Activated T-cell treated with anti-CD3 and anti-CD28 coated beads, Interleukin-2, amount 50 U/mL, for 4 hours (primary cell): Measurements from ENCODE around the gene MTRF1L. TPM values are rescaled to one million over a fixed set of nuclear protein-coding genes. Genes with fewer than 3 reads are reported as not detected.
"Not testable (repeated sequence)": the region's sequence is repeated elsewhere in the genome, so short reads cannot be mapped to it uniquely, and the experiment has no call there.

Experiments used
- ATAC-seq, 2 donors: fragments of 200-7000 bp; cut with Tn5 transposase; one replicate each; pipeline ENCODE4 v1.10.0; 2021
- DNase-seq: peaks from one replicate; pipeline ENCODE4 v3.0.0-alpha.2; 2020
- H3K27me3 Mint-ChIP-seq: one replicate; pipeline ENCODE4 v1.8.0; 2021; ENCODE audit warnings: low read depth, mixed read lengths
- H3K36me3 Mint-ChIP-seq: one replicate; pipeline ENCODE4 v1.8.0; 2022; ENCODE audit warnings: mixed read lengths; ENCODE audit not compliant: insufficient read depth
- H3K4me1 Mint-ChIP-seq: one replicate; pipeline ENCODE4 v1.8.0; 2021; ENCODE audit warnings: low read depth, mixed read lengths
- H3K4me3 Mint-ChIP-seq: one replicate; pipeline ENCODE4 v1.8.0; 2021; ENCODE audit warnings: mild to moderate bottlenecking, moderate library complexity, mixed read lengths
- H3K9me3 Mint-ChIP-seq: one replicate; pipeline ENCODE4 v1.8.0; 2021; ENCODE audit warnings: mixed read lengths
- total RNA-seq, 3 donors: library from RNA; stranded (reverse); gene quantifications; one replicate each; pipeline ENCODE4 v1.2.1, GENCODE V29; 2021

MTRF1L gene
- total RNA-seq, 3 donors from 2014 or later: 20.3 to 23.7 (median 21.6) TPM

DNA sequence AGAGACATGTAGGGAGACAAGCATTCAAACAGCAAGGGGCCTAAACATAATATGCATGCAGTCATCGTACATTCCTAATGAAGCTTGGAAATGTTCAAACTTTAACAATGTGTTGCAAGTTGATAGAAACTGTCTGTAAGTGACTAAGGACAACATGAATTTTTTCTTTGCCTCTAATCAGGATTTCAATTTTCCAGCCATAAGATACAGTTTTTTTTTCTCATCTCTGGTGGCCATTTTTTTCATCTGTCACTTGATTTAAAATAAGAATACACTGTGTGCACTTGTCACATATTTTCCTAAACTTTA, 22.2 kb upstream of the MTRF1L start:
- Mint-ChIP-seq H3K36me3 (no peaks in the 10 kb centered on the region), H3K4me3 (no peak overlapping the region), H3K9me3 (no peaks in the 10 kb centered on the region), H3K27me3 (peaks cover 12% of the 10 kb centered on the region), H3K4me1 (no peaks in the 10 kb centered on the region)
- peak in 1 of 2 donors; percentile 7 for ATAC-seq
- no peak for DNase-seq

DNA sequence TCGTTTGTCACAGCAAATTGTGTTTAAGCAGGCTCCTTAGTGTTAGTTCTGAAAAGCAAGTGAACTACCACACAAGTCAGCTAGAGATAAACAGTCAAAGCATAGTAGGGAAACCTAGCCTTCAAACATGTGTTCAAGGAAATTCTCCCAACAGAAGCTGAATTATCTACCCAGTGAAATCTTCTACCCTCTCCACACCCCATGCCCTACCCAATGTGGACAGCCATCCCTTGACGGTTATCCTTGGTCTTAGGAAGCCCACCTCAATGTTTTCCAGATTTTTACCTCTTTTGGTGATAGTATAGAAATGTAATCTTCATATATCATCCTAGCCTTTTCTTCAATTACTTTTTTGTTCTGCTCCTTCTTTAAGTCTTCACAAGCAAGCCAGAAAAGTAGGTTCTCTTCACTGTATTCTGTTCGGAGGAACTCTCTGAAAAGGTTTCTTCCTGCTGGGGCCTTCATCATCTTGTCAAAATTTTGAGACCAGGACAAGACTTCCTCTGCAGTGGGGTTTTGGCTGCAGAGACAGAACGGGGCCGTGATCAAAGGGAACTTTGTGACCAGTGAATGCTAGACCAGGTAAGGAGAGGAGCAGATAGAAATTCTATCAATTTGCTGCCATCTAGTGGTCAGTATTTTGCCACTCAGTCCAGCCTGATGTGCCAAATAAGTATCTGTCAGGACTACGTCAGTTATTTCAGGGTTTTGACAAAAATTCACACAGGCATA, 21.6 kb upstream of the MTRF1L start:
- Mint-ChIP-seq H3K4me3 (no peak overlapping the region), H3K9me3 (no peaks in the 10 kb centered on the region), H3K27me3 (peaks cover 15% of the 10 kb centered on the region), H3K36me3 (no peaks in the 10 kb centered on the region), H3K4me1 (no peaks in the 10 kb centered on the region)
- peak; percentile 85 to 90 for ATAC-seq
- DNase-seq: peak; percentile 22

DNA sequence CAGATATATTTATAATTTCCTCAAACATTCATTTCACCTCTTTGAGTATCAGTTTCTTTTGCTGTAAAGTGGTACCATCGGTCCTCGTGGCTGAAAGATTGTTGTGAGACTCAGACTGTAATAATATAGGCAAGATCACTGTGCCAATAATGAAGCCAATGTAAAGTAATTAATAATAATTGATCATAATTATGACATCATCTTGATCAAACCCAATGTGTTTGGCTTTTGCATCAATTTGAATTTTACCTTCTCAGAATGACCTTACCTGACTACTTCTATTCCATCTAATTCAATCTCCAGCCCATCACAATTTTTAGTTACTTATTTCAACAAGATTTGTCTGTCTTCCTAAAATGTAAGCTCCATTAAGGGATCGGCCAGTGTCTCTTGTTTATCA, 15.8 kb upstream of the MTRF1L start:
- no peaks in the 10 kb centered on the region for H3K4me1 Mint-ChIP-seq
- no peaks in the 10 kb centered on the region for H3K9me3 Mint-ChIP-seq
- H3K4me3 Mint-ChIP-seq: no peak overlapping the region
- no peak for DNase-seq
- no peaks in the 10 kb centered on the region for H3K36me3 Mint-ChIP-seq
- peaks cover 29% of the 10 kb centered on the region for H3K27me3 Mint-ChIP-seq
- ATAC-seq: no peak

DNA sequence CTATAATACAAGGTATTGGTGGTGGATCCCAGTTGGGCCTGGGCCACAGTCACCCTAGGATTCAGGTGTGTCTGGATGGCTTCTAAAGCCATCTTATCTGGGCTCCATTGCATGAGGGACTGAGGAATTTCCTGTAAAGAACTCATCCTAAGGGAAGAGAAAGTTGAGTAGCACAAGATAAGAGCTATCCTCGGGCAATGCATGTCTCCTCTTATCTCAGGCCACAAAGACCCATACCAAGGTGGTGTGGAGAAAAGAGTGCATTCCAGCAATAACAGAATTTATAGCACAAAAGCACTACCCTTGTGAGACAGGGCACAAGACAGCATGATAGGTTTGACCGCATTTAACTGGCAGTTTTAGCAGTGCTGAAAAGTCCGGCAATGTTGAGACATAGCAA, 14.3 kb upstream of the MTRF1L start:
- no peaks in the 10 kb centered on the region for H3K9me3 Mint-ChIP-seq
- peaks cover 30% of the 10 kb centered on the region for H3K27me3 Mint-ChIP-seq
- no peak overlapping the region for H3K4me3 Mint-ChIP-seq
- no peaks in the 10 kb centered on the region for H3K36me3 Mint-ChIP-seq
- H3K4me1 Mint-ChIP-seq: no peaks in the 10 kb centered on the region
- DNase-seq (no peak), ATAC-seq (no peak)

DNA sequence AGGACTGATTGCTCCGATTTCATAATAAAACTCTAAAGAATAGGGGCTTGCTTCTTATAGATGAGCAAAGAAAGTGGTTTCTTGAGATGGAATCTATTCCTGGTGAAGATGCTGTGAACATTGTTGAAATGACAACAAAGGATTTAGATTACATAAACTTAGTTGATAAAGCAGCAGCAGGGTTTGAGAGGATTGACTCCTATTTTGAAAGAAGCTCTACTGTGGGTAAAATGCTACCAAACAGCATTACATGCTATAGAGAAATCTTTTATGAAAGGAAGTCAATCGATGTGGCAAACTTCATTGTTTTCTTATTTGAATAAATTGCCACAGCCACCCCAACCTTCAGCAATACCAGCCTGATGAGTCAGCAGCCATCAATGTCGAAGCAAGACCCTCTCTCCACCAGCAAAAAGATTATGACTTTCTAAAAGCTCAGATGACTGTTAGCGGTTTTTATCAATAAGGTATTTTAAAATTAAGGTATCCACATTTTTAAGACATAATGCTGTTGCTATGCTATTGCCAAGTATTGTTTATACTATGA, 12.7 kb upstream of the MTRF1L start:
- Mint-ChIP-seq H3K4me3 (no peak overlapping the region), H3K4me1 (no peaks in the 10 kb centered on the region), H3K27me3 (peaks cover 30% of the 10 kb centered on the region), H3K36me3 (no peaks in the 10 kb centered on the region), H3K9me3 (no peaks in the 10 kb centered on the region)
- ATAC-seq (no peak), DNase-seq (no peak)

DNA sequence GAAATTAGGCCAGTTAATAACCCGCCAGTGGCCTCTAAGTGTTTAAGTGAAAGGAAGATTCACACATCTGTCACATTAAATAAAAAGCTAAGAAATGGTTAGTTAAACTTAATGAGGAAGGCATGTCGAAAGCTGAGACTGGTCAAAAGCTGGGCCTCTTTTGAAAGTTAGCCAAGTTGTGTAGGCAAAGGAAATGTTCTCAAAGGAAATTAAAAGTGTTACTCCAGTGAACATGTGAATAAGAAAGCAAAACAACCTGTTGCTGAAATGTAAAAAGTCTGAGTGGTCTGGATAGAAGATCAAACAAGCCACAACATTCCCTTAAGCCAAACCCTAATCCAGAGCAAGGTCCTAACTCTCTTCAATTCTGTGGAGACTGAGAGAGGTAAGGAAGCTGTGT, 10.9 kb upstream of the MTRF1L start:
- peaks cover 23% of the 10 kb centered on the region for H3K27me3 Mint-ChIP-seq
- no peaks in the 10 kb centered on the region for H3K9me3 Mint-ChIP-seq
- no peaks in the 10 kb centered on the region for H3K36me3 Mint-ChIP-seq
- DNase-seq: no peak
- no peak for ATAC-seq
- no peak overlapping the region for H3K4me3 Mint-ChIP-seq
- H3K4me1 Mint-ChIP-seq: no peaks in the 10 kb centered on the region

DNA sequence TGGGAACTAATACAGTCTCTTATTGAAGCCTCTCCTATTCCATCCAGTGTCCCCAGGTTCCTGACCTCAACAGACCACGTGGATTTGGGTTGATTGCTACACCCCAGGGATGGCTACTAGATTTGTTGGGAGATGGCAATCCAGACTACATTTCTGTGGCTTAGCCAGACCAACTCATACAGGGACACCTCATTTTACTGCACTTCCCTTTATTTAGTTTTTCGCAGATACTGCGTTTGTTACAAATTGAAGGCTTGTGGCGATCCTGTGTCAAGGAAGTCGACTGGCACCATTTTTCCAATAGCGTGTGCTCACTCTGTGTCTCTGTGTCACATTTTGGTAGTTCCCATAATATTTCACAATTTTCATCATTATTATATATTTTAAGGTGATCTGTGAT, 10.3 kb upstream of the MTRF1L start:
- ATAC-seq (no peak), DNase-seq (no peak)
- H3K9me3 Mint-ChIP-seq: no peaks in the 10 kb centered on the region
- H3K4me3 Mint-ChIP-seq: no peak overlapping the region
- H3K36me3 Mint-ChIP-seq: no peaks in the 10 kb centered on the region
- H3K4me1 Mint-ChIP-seq: no peaks in the 10 kb centered on the region
- peaks cover 20% of the 10 kb centered on the region for H3K27me3 Mint-ChIP-seq

DNA sequence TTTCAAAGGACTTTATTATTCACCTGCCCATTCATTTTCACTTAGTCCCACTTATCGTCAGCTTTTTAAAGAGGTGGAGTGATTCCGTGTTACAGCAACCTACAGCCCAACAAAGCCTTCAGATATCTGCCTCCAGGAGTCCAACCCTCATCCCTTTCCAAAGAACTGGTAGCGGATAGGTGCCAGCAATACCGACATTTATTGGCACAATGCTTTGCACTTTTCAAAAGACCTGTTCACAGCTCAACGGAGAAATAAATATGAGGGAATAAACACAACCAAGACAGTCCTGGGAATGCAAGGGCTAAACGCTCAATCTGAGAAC, 819 bp upstream of the MTRF1L start:
- Mint-ChIP-seq H3K4me1 (peaks cover 36% of the 10 kb centered on the region), H3K27me3 (no peaks in the 10 kb centered on the region), H3K4me3 (peak overlapping the region; percentile 98), H3K36me3 (peaks cover 13% of the 10 kb centered on the region), H3K9me3 (no peaks in the 10 kb centered on the region)
- DNase-seq: no peak
- ATAC-seq: peak in 1 of 2 donors; percentile 12

DNA sequence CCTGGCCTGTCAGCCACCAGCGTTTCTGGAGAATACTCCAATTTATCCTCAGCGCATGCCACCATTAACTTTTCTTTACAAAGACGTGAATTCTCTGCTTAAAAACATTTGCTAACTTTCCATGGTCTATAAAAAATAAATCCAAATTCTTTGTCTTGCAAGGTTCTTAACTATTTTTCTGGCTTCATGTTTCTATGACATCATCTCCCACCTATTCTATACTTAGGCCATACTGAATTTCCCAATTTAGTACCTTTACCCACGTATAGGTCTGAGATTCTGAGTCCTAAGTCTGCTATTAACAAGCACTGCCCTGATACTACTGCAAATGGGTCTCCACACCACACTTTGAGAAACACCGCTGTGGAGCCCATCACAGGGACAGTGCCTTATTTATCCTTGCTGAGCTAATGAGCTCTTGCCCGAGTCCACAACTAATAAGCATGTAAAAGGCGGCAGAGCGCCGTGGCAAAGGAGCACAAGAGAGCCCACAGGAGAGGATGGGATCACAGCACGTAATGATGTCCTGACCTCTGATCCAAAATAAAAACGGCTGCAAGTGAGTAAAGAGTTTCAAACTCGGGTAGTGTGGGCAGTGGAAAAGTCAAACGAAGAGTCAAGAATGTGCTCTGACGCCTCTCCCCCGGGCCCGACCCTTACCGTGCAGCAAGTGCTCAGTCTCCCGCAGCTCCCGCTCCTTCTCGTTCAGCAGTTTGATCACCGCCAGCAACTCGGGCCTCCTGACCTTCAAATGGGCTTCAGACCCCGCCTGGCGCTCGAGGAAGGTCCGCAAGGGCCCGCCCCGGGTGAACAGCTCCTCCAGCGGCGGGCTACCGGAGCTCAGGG, 519 bp downstream of the MTRF1L start:
- H3K9me3 Mint-ChIP-seq: no peaks in the 10 kb centered on the region
- H3K36me3 Mint-ChIP-seq: peaks cover 19% of the 10 kb centered on the region
- peaks cover 43% of the 10 kb centered on the region for H3K4me1 Mint-ChIP-seq
- H3K27me3 Mint-ChIP-seq: no peaks in the 10 kb centered on the region
- no peak for DNase-seq
- ATAC-seq: peak; percentile 33 to 41
- peak overlapping the region; percentile 98 for H3K4me3 Mint-ChIP-seq

DNA sequence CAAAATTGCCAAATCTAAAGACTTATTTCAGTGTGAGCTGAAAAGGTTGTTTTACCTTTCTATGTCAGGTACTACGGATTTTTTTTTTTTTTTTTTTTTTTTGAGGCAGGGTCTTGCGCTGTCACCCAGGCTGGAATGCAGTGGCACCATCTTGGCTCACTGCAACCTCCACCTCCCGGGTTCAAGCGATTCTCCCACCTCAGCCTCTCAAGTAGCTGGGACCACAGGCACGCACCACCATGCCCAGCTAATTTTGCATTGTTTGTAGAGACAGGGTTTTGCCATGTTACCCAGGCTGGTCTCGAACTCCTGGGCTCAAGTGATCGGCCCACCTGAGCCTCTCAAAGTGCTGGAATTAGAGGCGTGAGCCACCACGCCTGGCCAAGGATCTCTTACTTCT, 1.7 kb downstream of the MTRF1L start:
- Mint-ChIP-seq H3K36me3 (peaks cover 23% of the 10 kb centered on the region), H3K4me1 (peaks cover 49% of the 10 kb centered on the region), H3K4me3 (peak overlapping the region; percentile 98)
- not testable (repeated sequence) for DNase-seq, ATAC-seq, H3K9me3 Mint-ChIP-seq, H3K27me3 Mint-ChIP-seq

DNA sequence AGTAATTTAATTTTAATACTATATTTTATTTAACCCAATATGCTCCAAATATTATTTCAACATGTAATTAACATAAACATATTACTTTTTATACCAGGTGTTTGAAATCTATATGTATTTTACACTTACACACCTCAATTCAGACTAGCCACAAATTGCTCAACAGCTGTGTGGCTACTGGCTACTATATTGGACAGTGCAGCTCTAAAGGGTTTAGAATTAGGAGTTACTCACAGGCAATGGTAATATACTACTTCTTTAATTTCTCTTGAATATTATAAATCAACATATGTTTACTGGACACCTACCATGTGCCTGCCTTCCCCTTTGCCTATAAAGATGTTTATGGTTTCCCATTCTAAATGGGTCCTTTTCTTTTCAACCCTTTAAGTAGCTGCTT, 2.3 kb downstream of the MTRF1L start:
- peaks cover 51% of the 10 kb centered on the region for H3K4me1 Mint-ChIP-seq
- H3K27me3 Mint-ChIP-seq: no peaks in the 10 kb centered on the region
- no peaks in the 10 kb centered on the region for H3K9me3 Mint-ChIP-seq
- H3K4me3 Mint-ChIP-seq: peak overlapping the region; percentile 98
- peaks cover 23% of the 10 kb centered on the region for H3K36me3 Mint-ChIP-seq
- DNase-seq (no peak), ATAC-seq (no peak)

DNA sequence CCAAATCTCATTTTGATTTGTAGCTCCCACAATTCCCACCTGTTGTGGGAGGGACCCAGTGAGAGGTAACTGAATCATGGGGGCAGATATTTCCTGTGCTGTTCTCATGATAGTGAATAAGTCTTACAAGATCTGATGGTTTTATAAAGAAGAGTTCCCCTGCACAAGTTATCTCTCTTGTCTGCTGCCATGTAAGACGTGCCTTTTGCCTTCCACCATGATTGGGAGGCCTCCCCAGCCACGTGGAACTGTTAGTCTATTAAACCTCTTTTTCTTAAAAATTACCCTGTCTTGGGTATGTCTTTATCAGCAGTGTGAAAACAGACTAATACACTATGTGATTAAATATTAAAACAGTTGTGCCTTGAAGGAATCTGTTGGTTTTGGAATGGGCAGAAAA, 3.0 kb downstream of the MTRF1L start:
- not testable (repeated sequence) for DNase-seq, ATAC-seq, H3K27me3 Mint-ChIP-seq, H3K9me3 Mint-ChIP-seq
- H3K4me1 Mint-ChIP-seq: peaks cover 51% of the 10 kb centered on the region
- peaks cover 23% of the 10 kb centered on the region for H3K36me3 Mint-ChIP-seq
- peak overlapping the region; percentile 4 for H3K4me3 Mint-ChIP-seq

DNA sequence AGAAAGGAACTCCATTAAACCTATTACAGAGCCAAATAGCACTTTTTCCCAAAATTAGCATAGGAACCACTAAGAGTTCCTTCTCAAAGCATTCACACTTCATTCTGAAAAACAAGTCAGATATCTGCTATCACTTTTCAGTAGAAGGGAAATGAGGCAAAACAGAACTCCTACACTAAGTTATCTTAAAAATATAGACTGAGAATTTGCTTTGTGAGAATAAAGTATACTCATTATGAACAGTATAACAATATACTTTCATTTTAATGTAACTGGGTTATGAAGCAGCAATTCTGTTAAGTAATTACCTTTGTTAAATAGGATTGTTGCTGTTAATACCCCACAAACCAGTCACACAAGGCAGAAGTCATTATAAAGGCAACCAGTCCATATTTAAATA, 8.7 kb downstream of the MTRF1L start:
- Mint-ChIP-seq H3K27me3 (no peaks in the 10 kb centered on the region), H3K4me1 (peaks cover 25% of the 10 kb centered on the region), H3K4me3 (no peak overlapping the region), H3K9me3 (no peaks in the 10 kb centered on the region), H3K36me3 (peaks cover 26% of the 10 kb centered on the region)
- DNase-seq: no peak
- peak; percentile 53 to 65 for ATAC-seq

DNA sequence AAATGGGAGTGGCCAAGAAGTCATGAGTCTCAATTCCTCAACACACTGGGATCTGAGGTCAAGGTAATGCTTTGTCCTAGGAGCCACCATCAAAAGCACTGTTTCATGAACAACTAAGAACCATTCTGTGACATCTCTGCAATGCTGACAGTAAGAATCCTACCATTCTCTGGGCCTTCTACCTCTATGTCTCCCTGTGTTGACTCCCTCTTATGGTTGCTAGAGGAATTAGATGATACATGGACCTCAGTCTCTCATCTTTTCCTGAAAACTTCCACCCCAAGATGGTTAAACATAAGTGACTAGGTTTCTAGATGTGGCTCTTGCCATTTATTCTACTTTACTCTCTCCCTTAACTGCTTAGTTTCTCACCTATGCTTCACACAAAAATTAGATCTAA, 9.1 kb downstream of the MTRF1L start:
- Mint-ChIP-seq H3K9me3 (no peaks in the 10 kb centered on the region), H3K27me3 (no peaks in the 10 kb centered on the region), H3K36me3 (peaks cover 26% of the 10 kb centered on the region), H3K4me3 (no peak overlapping the region), H3K4me1 (peaks cover 24% of the 10 kb centered on the region)
- ATAC-seq (peak; percentile 28 to 40), DNase-seq (no peak)

DNA sequence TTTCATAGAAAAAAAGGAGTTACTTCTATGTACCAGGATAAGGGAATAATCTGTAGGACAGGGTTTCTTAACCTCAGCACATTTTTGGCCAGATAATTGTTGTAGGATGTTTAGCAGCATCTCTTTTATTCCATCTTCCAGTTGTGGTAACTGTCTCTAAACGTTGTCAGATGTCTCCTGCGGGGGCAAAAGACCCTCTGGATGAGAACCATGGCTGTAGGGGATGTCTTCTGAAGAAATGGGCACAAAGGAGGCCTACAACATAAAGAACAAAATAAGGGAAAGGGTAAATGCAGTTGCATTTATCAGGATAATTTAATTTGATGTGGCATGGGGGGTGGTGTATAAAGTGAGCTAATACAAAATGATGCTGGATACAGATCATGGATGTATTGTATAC, 15.5 kb downstream of the MTRF1L start:
- no peak for ATAC-seq
- DNase-seq: no peak
- Mint-ChIP-seq H3K27me3 (no peaks in the 10 kb centered on the region), H3K9me3 (no peaks in the 10 kb centered on the region), H3K4me1 (peaks cover 24% of the 10 kb centered on the region), H3K36me3 (peaks cover 10% of the 10 kb centered on the region), H3K4me3 (no peak overlapping the region)
